GM12873 (cell line): ENCODE results near the gene RRM1.

ENCODE experiments used
- CTCF ChIP-seq: IDR thresholded peaks from 2 replicates; pipeline ENCODE4 v1.5.1; 2012; ENCODE audit warnings: low read depth, mild to moderate bottlenecking, moderate library complexity, low read length, control low read depth; ENCODE audit not compliant: insufficient read depth; ENCODE audit errors: missing control alignments

The RRM1 gene

GRCh38 chr11:4167758-4168157 is 73.2 kb downstream of the RRM1 start:
- TF ChIP-seq CTCF: no peak

- no peak for TF ChIP-seq CTCF
Measured at GRCh38 chr11:4178813-4179662, 84.4 kb downstream of the RRM1 start.

GRCh38 chr11:4180441-4181183 is 86.0 kb downstream of the RRM1 start:
- TF ChIP-seq CTCF: no peak

- peak; percentile 87 for TF ChIP-seq CTCF
Measured at GRCh38 chr11:4181782-4182721, 87.5 kb downstream of the RRM1 start.

GRCh38 chr11:4183410-4184057 is 88.9 kb downstream of the RRM1 start:
- no peak for TF ChIP-seq CTCF

- no peak for TF ChIP-seq CTCF
Measured at GRCh38 chr11:4184163-4184916, 89.7 kb downstream of the RRM1 start.
